ENCODE data around the gene ITPR1.

GRCh38 chr3:4772171-4772804 is 279.1 kb downstream of the ITPR1 start:
- TF ChIP-seq CTCF (conservative IDR thresholded peaks at IDR 0.05; ENCODE audit: low read length) (no peak), EZH2phosphoT487 (IDR thresholded peaks at IDR 0.05; ENCODE audit: borderline replicate concordance) (no peak)

Measured in Loucy (cell line).